ENCODE data around the gene ADARB1.

DNA sequence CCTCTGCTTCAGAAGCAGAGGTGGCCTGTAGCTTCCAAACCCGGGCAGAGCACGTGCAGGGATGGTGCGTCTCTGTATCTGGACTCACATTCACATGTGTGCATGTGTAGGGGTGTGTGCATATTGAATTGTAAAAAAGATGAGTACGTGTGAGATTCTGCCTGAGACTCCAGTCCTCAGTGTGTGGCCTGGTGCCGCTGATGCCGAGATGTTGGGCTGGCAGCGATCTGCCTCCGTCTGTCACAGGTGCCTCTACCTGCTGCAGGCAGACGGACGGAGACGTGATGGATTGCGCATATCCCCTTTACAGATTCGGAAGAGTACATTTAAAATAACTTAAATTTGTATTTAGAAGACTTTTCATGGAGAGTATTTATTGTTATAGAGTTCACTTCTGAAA, 53.6 kb downstream of the ADARB1 start:
- TF ChIP-seq, protein P1, sequence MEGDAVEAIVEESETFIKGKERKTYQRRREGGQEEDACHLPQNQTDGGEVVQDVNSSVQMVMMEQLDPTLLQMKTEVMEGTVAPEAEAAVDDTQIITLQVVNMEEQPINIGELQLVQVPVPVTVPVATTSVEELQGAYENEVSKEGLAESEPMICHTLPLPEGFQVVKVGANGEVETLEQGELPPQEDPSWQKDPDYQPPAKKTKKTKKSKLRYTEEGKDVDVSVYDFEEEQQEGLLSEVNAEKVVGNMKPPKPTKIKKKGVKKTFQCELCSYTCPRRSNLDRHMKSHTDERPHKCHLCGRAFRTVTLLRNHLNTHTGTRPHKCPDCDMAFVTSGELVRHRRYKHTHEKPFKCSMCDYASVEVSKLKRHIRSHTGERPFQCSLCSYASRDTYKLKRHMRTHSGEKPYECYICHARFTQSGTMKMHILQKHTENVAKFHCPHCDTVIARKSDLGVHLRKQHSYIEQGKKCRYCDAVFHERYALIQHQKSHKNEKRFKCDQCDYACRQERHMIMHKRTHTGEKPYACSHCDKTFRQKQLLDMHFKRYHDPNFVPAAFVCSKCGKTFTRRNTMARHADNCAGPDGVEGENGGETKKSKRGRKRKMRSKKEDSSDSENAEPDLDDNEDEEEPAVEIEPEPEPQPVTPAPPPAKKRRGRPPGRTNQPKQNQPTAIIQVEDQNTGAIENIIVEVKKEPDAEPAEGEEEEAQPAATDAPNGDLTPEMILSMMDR (IDR thresholded peaks at IDR 0.05; ENCODE audit: insufficient read depth, low read length, poor library complexity, severe bottlenecking), result no peak
- TF ChIP-seq EZH2phosphoT487 (conservative IDR thresholded peaks at IDR 0.05; ENCODE audit: low read length), result no peak

Data from SU-DHL-6 (cell line).